Spleen (tissue), 7 donors: Measurements from ENCODE around the gene PHLDB2.

Source experiments
- POLR2A ChIP-seq, 3 donors: fragments of 450-650 bp; IDR thresholded peaks; one replicate each; pipeline ENCODE4 v1.5.1; 2017; ENCODE audit warnings: antibody characterized with exemption in 3 of 3, mild to moderate bottlenecking in 1 of 3
- POLR2AphosphoS5 ChIP-seq, 3 donors: sonication (generic); formaldehyde crosslinking; IDR thresholded peaks; one replicate each; pipeline ENCODE4 v1.5.1; 2017; ENCODE audit warnings: antibody characterized with exemption in 3 of 3
- TF ChIP-seq, protein P1 (sequence below), 11 experiments: fragments of 200-600 bp in 7 of 11; fragments of 450-650 bp in 4 of 11; sonication (generic) in 4 of 11; IDR thresholded peaks in 8 of 11; conservative IDR thresholded peaks in 3 of 11; 1 replicate in 7 of 11; 2 replicates in 4 of 11; pipeline versions ENCODE4 v1.4.0 to v1.8.0; 2016 to 2021; ENCODE audit warnings: antibody characterized with exemption in 11 of 11, inconsistent platforms in 4 of 11, mild to moderate bottlenecking in 1 of 11
- donor health status: DM: no; HTN: no; CAD: no; lungs with moderate emphysema.
- donor health status: DM: no; HTN: no; CAD: no.
- donor health status: DM: no; HTN: no; CAD: no.

GRCh38 chr3:111955876-111956275 is 96.8 kb downstream of the PHLDB2 start:
- TF ChIP-seq, protein P1, sequence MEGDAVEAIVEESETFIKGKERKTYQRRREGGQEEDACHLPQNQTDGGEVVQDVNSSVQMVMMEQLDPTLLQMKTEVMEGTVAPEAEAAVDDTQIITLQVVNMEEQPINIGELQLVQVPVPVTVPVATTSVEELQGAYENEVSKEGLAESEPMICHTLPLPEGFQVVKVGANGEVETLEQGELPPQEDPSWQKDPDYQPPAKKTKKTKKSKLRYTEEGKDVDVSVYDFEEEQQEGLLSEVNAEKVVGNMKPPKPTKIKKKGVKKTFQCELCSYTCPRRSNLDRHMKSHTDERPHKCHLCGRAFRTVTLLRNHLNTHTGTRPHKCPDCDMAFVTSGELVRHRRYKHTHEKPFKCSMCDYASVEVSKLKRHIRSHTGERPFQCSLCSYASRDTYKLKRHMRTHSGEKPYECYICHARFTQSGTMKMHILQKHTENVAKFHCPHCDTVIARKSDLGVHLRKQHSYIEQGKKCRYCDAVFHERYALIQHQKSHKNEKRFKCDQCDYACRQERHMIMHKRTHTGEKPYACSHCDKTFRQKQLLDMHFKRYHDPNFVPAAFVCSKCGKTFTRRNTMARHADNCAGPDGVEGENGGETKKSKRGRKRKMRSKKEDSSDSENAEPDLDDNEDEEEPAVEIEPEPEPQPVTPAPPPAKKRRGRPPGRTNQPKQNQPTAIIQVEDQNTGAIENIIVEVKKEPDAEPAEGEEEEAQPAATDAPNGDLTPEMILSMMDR (IDR thresholded peaks at IDR 0.05 in 8 of 11, conservative IDR thresholded peaks at IDR 0.05 in 3 of 11), result no peak
- no peak for TF ChIP-seq POLR2A (IDR thresholded peaks at IDR 0.05)
- TF ChIP-seq POLR2AphosphoS5 (IDR thresholded peaks at IDR 0.05), result no peak
